Renal cortex interstitium (tissue), 11 donors: Measurements from ENCODE around the gene TBC1D21. TPM values are rescaled to one million over a fixed set of nuclear protein-coding genes. Genes with fewer than 3 reads are reported as not detected.

Source experiments
- DNase-seq, 11 donors: peaks; one replicate each; pipeline ENCODE4 v3.0.0-alpha.2; 2013; ENCODE audit warnings: low read depth in 9 of 11, low spot score in 4 of 11; ENCODE audit errors: extremely low read depth in 1 of 11
- polyA plus RNA-seq, 3 donors: library from polyadenylated mRNA; unstranded; fragments of 120-200 nt; gene quantifications; one replicate each; pipeline ENCODE4 v1.2.1, GENCODE V29; 2013; ENCODE audit not compliant: insufficient read length in 3 of 3

The TBC1D21 gene
- polyA plus RNA-seq, 3 donors: not detected

GRCh38 chr15:73856458-73857192, 16.7 kb upstream of the TBC1D21 start:
- DNase-seq: no peak

GRCh38 chr15:73857193-73857920, 16.0 kb upstream of the TBC1D21 start:
- no peak for DNase-seq

- DNase-seq: no peak
Observed at GRCh38 chr15:73858062-73858461, 15.3 kb upstream of the TBC1D21 start.

GRCh38 chr15:73862276-73862675, 11.1 kb upstream of the TBC1D21 start:
- DNase-seq: no peak

- no peak for DNase-seq
Observed at GRCh38 chr15:73865379-73865778, 8.0 kb upstream of the TBC1D21 start.

GRCh38 chr15:73865904-73866303, 7.5 kb upstream of the TBC1D21 start:
- DNase-seq: no peak

- no peak for DNase-seq
Observed at GRCh38 chr15:73866481-73866880, 6.9 kb upstream of the TBC1D21 start.

- DNase-seq: no peak
Observed at GRCh38 chr15:73866881-73867410, 6.4 kb upstream of the TBC1D21 start.

GRCh38 chr15:73867426-73867825, 5.9 kb upstream of the TBC1D21 start:
- DNase-seq: no peak

- no peak for DNase-seq
Observed at GRCh38 chr15:73867956-73868355, 5.4 kb upstream of the TBC1D21 start.

- DNase-seq: no peak
Observed at GRCh38 chr15:73869216-73869995, 4.0 kb upstream of the TBC1D21 start.

- no peak for DNase-seq
Observed at GRCh38 chr15:73870700-73871408, 2.5 kb upstream of the TBC1D21 start.

- DNase-seq: no peak
Observed at GRCh38 chr15:73872346-73872745, 1.0 kb upstream of the TBC1D21 start.

- DNase-seq: peak in 9 of 11 donors; percentile 9 to 48 (median 22)
Observed at GRCh38 chr15:73873889-73874511, 636 bp downstream of the TBC1D21 start.

GRCh38 chr15:73879426-73879825, 6.1 kb downstream of the TBC1D21 start:
- no peak for DNase-seq

GRCh38 chr15:73881579-73882320, 8.4 kb downstream of the TBC1D21 start:
- no peak for DNase-seq

- DNase-seq: no peak
Observed at GRCh38 chr15:73882761-73883419, 9.5 kb downstream of the TBC1D21 start.
